ENCODE results near the gene RASGRF2.
"Not testable (repeated sequence)": the region's sequence is repeated elsewhere in the genome, so short reads cannot be mapped to it uniquely, and the experiment has no call there.

Gene RASGRF2

DNA sequence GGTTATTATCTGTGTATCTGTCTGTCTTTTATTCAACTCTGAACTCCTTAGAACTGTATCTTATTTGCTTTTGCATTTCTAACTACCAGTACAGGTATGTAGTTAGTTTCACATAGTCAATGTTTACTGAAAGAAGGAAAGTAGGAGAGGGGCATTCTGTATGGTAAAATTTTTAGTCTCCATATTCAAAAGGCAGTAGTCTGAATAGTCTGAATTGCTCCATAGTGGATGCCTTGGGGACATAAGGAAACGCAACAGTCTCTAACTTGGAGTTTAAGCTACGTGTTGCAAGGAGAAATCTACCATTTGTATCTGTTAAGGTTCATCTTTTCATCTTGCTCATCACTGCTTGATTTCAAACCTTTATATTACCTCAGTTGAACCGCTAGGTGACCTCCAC lies 26.2 kb downstream of the RASGRF2 start:
- DNase-seq, result no peak

DNA sequence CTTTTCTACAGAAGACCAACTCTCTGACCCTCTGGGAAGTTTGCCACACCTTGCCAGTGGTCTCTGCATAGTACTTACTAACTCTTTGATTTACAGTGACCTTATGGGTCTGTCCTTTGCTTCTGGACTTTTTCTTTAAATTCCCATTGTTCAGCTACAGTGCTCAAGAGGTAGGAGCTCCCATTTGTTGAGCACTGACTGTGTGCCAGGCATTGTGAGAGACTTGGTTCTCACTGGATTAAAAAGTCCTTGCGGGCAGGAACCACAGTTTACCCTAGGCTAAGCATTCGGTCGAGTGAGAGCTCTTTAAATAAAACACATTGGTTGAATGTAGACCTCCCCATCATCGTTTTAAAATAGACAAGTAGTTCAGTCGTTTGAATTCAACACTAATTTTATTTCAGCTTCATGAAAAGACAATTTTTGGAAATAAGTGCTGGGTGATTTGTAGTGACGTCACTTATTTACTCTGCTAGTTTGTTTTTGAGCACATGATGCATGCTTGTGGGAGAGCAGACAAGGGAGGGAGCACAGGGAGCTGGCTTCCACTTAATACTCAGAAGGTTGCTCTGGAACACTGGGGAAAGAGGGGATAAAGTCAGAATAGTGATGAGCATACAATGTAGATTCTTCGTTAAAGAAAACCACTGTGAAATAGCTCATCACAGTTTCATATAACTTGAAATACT lies 27.1 kb downstream of the RASGRF2 start:
- no peak for DNase-seq

DNA sequence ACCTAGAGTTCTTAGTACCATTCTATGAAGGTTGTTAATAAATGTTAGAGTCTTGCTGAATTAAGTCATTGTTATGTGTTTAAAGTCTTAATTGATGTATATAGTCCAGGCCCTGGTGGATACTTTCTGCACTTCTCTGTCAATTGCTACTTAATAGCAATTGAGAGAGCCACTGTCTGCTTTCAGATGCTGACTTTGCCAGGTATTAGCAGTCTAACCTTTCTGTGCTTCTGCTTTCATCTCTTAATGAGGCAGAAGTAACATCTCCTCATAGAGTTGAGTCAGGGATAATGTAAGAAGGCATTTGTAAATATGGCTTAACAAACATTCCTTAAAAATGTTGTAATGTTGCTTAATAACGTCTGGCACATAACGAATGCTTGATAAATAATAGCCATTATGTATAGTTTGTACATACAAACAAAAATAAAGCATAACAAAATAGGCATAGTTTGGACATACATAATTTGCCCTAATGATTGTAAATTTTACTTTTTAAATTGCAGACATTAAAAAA lies 28.3 kb downstream of the RASGRF2 start:
- DNase-seq, result no peak

DNA sequence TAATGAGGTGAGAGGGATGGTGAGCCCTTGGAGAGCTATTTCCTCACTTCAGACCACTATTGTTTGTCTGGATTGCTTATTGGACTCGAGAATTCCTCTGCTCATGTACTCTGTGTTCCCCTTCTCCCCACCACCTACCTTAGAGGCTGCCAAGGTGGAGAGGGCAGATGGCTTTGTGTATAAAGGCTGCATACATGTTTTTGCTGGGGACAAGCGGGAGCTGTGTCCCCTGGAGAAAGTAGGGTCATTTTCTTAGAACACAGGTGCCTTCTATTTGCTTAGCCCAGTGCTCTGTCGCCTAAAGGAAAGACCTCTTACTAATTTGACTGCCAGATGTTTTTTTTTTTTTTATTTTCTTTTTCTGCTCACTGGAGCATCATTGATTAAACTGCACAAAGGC lies 29.7 kb downstream of the RASGRF2 start:
- no peak for DNase-seq

DNA sequence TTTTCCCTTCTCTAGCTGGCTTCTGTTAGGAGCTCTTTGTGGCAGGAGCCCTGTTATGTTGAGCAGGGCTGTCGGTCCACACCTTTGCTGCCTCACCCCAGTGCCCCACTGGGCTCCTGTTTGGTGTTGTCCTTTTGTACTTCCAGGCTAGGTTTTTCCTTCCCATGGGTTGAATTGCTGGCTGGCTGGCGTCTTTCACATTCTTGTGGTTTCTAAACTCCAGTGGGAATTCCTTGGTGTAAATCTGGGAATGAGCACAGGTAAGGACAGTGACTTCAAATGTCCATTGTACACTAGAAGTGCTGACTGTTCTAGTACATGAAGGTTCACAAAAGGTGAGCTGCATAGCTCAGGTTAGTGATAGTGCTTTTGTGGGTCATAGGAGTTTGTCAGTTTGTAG lies 30.4 kb downstream of the RASGRF2 start:
- DNase-seq, result no peak

DNA sequence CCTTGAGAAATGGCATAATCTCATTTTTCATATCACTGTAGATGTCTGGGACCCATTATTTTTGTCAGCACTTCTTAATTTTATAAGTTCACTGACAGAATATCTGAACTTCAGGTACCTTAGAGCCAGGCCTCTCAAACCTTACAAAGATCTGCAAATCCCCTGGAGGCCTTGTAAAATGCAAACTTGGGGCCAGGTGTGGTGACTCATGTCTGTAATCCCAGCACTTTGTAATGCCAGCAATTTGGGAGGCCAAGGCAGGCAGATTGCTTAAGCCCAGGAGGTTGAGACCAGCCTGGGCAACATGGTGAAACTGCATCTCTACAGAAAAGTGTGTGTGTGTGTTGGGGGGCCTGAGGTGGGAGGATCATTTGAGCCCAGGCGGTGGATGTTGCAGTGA lies 30.8 kb downstream of the RASGRF2 start:
- no peak for DNase-seq

DNA sequence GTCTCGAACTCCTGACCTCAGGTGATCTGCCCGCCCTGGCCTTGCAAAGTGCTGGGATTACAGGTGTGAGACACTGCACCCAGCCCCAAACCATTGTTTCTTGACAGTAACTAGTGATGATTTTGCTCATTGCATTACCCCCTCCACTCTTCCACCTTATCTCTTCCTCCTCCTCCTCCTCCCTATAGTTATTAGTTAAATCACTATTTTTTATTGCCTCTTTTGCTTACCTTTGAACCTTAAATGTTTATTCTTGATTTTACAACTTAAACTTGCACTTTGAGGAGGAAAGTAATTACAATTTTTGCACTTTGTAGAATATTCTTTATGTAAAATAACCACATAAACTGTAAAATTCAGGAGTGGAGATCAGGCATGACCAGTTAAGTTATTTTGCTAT lies 35.7 kb downstream of the RASGRF2 start:
- DNase-seq, result no peak

DNA sequence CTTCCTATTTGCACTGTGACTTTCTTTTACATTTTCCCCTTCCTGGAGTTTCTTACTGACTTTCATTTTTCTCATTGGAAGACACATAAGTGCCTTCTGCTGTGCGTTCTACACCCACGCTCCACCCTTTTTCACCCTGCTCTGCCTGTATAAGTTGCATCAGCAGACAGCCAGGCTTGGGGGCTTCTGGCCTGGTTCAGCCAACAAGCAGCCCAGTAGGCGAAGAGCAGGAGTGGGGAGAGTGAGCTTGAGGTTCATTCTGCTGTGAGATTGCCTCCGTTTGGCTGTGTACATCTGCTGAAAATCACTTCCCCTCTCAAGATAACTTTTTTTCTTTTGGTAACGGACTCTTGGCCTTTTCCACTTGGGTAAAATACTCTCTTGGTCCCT lies 38.4 kb downstream of the RASGRF2 start:
- DNase-seq, result no peak

DNA sequence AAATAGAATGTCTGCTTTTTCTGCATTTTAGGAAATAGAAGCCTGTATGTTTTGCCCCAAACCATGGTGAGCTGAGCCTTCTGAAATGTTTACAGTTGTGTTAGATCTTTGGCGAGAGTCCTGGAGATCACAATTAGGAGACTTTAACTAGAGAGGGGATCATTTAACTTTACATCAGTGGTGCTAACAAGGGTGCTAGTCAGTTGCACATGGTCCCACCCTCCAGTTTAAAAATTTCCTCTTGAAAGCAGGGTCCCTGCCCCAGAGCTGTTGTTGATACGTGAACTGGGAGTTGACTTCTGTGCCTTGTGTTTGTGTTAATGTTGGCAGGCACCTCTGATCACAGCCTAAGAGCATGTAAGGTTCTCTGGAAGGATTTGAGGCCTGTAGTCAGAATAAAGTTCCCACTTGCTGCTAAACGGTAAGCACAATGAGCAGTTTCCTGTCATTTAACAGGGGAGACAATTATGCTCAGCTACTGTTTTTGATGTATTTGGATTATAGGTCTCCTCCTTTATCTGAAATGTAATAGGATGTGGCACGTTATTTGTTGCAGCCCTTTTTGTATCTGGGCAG lies 43.7 kb downstream of the RASGRF2 start:
- no peak for DNase-seq

DNA sequence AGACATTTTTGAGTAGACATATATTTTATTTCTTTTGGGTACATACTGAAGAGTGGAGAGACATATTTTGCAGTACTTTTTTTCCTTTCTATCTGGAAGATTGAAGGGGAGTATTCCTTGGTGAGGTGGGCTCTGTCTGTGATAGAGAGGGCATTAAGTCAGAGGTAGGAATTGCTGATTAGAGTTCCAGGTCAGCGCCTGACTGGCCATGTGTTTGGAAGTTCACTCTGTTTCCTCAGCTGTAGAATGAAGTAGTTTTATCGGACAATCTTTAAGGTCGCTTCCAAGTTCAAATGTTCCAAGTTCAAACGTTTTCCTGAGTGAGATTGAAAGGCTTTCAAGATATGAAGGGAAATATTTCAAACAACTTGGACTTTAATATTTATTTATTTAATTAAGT lies 45.5 kb downstream of the RASGRF2 start:
- DNase-seq, result no peak

DNA sequence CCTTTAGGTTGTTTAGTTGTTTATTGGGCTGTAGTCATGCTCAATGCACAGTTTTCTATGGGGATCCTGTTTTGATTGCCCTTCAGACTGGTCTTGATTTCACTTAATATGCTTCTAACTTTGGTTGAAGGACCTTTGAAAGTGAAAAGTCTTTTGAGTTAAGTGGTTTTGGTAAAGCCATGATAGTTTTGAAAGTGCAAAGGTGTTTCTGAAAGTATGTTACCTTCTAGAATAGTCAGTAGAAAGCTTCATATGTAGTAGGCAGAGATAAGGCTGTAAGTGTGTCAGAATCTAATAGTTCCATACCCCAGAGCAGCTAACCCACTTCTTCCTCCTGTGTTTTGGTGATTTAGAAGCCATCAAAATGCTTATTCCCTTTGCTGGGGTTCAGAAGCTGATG lies 46.1 kb downstream of the RASGRF2 start:
- no peak for DNase-seq

DNA sequence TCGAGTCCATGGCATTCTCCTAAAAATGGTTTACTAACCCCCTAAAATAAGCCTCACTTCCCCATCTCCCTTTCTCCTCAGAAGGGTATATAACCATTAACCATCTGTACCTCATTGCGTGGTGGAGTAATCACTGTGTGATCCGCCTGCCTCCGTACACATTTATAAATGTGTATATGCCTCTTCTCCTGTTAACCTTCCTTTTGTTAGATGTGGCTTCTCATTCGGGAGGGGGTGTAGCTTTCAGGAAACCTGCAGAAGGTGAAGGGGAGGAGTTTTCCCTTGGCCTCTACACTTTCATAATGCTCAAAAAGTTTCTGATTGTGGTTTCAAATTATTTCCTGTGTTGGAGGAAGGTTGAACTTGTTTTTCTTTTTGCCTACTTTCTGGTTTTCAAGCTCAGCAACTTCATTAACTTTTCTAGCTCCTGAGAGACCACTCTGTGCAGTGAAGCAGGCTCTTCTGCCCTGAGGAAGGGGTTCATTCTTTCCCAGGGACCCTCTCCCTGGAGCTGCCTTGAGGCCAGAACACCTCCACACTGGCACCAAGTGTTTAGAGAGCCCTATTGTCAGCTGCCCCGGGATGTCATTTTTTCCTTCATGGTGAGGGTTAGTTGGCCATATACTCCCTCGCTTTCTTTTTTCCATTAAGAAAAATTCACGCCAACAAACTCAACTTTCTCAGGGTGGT lies 46.9 kb downstream of the RASGRF2 start:
- no peak for DNase-seq

DNA sequence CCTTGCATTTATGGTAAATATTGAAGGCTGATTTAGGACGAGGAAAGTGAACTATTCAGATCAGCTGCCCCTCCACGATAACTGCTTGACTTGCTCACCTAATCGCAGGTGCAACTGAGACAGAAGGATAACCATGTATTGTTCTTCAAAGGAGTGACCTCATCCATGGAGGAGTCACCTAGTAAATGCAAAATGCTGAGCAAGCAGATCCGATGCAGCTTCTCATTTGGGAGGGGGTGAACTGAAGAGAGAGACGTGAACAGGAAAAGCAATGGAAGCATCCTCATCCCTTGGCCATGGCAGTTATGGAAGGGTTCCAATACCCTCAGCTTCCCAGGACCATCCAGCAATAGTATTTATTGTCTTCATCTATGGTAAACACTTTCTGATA lies 47.5 kb downstream of the RASGRF2 start:
- no peak for DNase-seq

DNA sequence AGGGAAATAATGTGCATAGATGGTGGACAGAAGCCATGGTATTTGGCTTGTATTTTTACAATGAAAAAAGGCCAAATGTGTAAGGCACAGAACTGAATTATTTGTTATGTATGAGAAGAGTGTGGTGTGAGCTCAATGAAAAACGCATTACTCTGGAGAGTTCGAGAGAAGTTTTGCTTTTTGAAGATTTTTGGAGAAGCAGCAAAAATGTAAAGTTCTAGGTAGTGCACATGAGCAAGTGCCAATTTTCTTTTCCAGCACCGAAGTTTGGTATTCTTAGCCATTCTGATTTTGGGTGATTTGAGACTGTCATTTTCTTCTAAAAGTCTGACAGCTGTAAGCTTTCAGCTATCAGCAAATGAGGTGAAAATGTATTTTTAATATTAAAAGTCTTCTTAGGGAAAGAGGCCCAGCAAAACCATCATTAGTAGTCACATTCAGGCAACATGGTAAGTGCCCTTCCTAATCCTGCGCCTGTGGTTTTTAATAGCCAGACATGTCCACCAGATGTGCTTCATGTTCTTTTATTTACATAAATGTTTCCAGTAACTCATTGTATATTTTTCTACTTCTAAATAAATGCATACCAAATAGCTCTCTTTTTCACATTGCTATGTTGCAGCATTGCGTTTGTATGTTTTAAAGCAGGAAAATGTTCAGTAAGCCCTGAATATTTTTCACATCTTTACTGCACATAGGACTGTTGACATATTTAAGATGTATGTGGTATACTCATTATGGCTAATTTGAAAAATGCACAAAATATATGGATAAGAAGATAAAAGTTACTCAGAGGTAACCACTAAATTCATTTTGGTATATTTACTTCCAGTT lies 50.4 kb downstream of the RASGRF2 start:
- no peak for DNase-seq

DNA sequence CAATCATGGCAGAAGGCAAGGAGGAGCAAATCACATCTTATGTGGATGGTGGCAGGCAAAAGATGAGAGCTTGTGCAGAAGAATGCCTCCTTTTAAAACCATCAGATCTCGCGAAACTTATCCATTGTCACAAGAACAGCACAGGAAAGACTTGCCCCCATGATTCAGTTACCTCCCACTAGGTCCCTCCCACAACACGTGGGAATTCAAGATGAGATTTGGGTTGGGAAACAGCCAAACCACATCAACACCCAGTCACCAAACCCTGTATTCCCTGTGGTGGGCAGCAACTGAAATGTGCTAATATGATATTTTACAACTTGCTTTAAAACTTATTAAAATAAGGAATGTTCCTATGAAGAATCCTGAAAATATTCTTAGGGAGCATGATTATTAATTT lies 54.2 kb downstream of the RASGRF2 start:
- DNase-seq, result no peak

DNA sequence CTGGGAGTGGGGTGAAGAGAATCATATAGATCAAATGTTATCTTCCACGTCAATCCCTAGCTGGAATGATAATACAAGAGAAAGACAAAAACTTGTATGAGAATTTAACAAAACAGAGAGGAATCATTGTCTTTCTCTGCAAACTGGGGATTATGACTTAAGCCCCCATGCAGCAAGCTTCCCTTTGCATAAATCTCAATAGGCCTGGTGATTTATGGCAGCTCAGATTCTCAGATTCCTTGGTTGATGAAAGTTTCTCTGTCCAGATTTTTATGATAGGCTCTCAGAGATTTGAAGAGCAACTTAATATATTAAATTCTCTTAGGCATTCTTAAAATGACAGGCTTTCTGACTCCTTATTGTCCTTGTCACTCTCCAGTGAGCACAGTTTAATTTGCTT lies 56.0 kb downstream of the RASGRF2 start:
- no peak for DNase-seq

DNA sequence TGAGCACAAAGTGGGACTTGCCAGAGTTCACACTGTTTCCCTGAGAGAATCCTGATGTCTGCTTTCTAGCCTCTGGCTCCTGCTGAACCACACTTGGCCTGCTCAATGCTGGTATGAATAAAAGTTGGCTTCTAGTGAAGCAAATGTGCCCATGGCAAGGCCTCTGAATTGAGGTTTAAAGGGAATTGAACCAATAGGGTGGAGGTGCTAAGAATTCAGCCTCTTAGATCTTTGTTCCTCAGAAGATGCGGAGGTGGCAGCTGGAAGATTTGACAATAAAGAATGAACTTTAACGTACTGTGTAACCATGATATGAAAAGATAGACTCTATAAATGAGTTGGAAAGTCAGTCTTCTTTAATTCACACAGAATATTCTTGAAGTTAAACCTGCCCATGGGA lies 57.2 kb downstream of the RASGRF2 start:
- DNase-seq, result no peak

DNA sequence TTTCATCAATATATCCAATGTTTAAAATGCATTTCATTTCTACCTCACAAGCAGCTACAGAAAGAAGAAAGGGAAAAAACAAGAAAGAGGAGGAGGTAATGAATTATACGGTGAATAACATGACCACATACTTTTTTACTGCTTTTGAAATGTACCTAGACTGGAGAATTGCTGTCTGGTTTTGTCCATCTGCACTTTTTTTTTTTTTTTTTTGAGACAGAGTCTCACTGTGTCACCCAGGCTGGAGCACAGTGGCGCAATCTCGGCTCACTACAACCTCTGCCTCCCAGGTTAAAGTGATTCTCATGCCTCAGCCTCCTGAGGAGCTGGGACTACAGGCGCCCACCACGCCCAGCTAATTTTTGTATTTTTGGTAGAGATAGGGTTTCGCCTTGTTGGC lies 58.4 kb downstream of the RASGRF2 start:
- not testable (repeated sequence) for DNase-seq

DNA sequence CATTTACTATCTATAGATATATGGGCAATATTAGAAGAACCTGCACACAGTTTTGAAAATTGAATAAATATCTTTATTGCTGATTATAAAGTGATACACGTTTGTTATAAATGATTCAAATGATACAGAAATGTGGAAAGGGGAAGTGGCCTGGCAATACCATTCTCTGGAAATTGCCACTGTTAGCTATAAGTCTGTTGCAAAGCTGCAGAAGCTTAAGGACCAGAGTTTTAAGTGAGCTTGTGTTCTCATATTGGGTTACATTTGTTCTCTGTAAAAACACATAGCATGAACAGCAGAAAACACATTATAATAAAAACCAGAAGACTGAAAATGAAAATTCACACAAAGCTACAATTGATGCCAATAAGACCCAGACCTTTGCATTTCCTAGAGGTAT lies 59.6 kb downstream of the RASGRF2 start:
- no peak for DNase-seq

DNA sequence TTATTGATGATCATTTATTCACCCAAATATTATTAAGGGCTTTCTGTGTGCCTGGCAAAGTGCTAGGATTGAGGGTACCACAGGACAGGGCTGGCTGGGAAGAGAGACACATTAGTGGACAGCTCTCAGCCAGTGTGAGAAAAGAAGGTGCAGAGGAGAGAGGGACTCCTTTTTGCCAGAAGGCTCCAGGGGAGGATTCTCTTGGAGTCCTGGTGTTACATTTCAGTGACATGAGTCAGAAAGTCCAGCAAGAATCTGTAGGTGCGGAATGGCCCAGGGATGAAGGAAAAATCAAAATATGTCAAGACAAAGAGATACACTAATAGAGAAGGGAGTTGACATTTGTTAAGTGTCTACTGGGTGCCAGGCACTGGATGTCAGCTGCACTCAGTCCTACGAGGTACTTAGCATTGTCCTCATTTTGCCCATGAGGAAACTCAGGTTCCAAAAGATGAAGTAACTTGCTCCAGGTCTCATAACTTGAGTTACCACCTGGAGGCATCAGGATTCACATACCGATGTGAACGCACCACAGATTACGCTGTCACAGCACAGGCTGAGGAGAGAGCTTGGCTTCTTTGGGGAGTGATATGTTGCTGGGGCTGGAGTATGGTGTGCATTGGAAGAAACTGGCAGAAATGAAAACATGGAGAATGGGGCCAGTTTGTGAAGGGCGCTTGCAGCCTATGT lies 60.5 kb downstream of the RASGRF2 start:
- DNase-seq, result no peak

DNA sequence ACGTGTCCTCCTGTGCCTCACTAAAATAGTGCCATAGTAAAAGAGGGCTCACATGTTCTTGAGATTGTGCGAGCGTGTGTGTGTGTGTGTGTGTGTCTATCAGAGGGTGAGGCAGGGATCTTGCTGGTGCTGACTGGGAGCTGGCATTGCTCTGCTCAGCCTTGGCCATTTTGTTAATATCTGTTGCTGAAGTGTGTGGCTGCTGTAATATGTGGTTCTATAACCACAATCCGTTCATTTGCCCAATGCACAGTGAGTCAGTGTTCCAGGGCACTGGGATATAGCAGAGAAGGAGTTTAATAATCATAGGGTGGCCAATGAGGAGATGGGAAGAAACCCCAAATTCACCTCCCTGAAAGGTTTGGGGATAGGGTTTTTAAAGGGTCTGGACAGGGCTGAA lies 61.3 kb downstream of the RASGRF2 start:
- no peak for DNase-seq

DNA sequence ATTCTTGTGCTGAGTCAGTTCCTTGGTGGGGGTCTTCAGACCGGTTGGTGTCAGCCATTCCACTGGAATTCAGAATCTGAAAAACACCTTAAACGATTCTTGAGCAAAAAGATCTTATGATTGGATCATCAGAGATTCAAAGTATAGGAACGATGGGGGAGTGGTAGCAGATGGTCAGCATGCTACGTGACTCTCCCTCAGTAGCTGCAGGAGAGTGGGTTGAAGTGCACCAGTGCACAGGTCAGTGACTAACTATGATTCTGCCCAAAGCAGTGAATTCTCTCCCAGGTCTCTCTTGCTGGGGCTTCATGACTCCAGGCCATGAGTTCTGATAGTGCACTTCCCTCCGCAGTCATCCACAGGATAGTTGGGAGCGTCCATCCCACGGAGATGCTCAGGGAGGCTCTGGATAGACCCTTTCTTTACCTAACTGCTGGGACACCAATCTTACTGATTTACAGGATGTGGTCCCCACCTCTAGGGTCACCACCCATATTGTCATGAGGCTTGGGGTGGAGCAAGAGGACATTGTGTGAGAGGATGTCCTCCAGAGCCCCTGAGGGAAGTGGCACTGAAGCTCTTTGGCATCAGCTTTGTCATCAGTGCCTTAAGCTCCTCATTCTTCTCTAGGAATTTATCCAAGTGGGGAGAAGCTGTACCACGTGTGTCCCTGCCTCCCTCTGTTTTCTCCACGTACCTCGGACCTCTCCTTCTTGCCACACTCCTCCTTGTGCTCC lies 62.0 kb downstream of the RASGRF2 start:
- DNase-seq, result no peak

Measured in AML-193 (cell line).